Caco-2 (cell line): ENCODE measurements around the gene DEFB132. TPM values are rescaled to one million over a fixed set of nuclear protein-coding genes. Genes with fewer than 3 reads are reported as not detected.
A peak's percentile ranks its signal among the peaks of the same experiment; 100 is the strongest.

Experiments
- BruUV-seq: library from RNA; stranded (reverse); fragments of 400-500 nt; replicated peaks from 2 replicates; lab custom pipeline; 2021; lab: Mats Ljungman, UMichigan
- CTCF ChIA-PET: fragments of 300-600 bp; sonication (Branson Sonifier 250); formaldehyde crosslinking; loops from one replicate; lab custom pipeline; 2022; ENCODE audit warnings: antibody characterized with exemption; lab: Charles Lee
- POLR2A ChIA-PET: fragments of 300-600 bp; sonication (Branson Sonifier 250); formaldehyde crosslinking; loops from one replicate; lab custom pipeline; 2022; ENCODE audit warnings: antibody characterized with exemption; lab: Charles Lee
- DNase-seq, 2 experiments: peaks; one replicate each; pipeline versions ENCODE4 v3.0.0 to v3.0.0-alpha.2; 2020 to 2022
- H3K27me3 ChIP-seq: replicated peaks from 2 replicates; pipeline ENCODE4 v1.6.0; 2011; ENCODE audit warnings: low read length; ENCODE audit not compliant: control insufficient read depth, insufficient read depth
- H3K36me3 ChIP-seq: 2 replicates; pipeline ENCODE4 v1.5.1; 2011; ENCODE audit warnings: low read length; ENCODE audit not compliant: control insufficient read depth, insufficient read depth
- H3K4me1 ChIP-seq: fragments of 250-450 bp; sonication (Bioruptor Pico); 2 replicates; pipeline ENCODE4 v1.5.1; 2020; ENCODE audit warnings: mild to moderate bottlenecking
- H3K4me3 ChIP-seq: 2 replicates; pipeline ENCODE4 v1.5.1; 2011; ENCODE audit warnings: low read depth, mild to moderate bottlenecking, control low read depth, low read length
- H3K9me3 ChIP-seq: fragments of 250-450 bp; sonication (Bioruptor Pico); 2 replicates; pipeline ENCODE4 v1.5.1; 2020; ENCODE audit warnings: mild to moderate bottlenecking, moderate library complexity
- H3K27ac Mint-ChIP-seq: one replicate; pipeline ENCODE4 v1.8.0; 2022; ENCODE audit warnings: mixed read lengths; ENCODE audit not compliant: unreplicated experiment
- H3K27me3 Mint-ChIP-seq: one replicate; pipeline ENCODE4 v1.8.0; 2022; ENCODE audit warnings: mixed read lengths; ENCODE audit not compliant: insufficient read depth, unreplicated experiment
- H3K36me3 Mint-ChIP-seq: one replicate; pipeline ENCODE4 v1.8.0; 2022; ENCODE audit warnings: mild to moderate bottlenecking, mixed read lengths; ENCODE audit not compliant: insufficient read depth, unreplicated experiment
- H3K4me1 Mint-ChIP-seq: one replicate; pipeline ENCODE4 v1.8.0; 2022; ENCODE audit warnings: low read depth, mixed read lengths; ENCODE audit not compliant: unreplicated experiment
- H3K4me3 Mint-ChIP-seq: one replicate; pipeline ENCODE4 v1.8.0; 2022; ENCODE audit warnings: mild to moderate bottlenecking, moderate library complexity, mixed read lengths; ENCODE audit not compliant: unreplicated experiment
- H3K9me3 Mint-ChIP-seq: one replicate; pipeline ENCODE4 v1.8.0; 2022; ENCODE audit warnings: mixed read lengths; ENCODE audit not compliant: unreplicated experiment
- CTCF ChIP-seq, 2 experiments: fragments of 200-600 bp in 1 of 2; IDR thresholded peaks; 1 replicate in 1 of 2; 2 replicates in 1 of 2; pipeline versions ENCODE4 v1.5.1 to v1.8.0; 2011 to 2022; ENCODE audit warnings: antibody characterized with exemption in 1 of 2, control low read depth in 1 of 2, inconsistent platforms in 1 of 2, low read depth in 1 of 2, low read length in 1 of 2, mild to moderate bottlenecking in 1 of 2, moderate library complexity in 1 of 2; ENCODE audit not compliant: insufficient read depth in 1 of 2, severe bottlenecking in 1 of 2, unreplicated experiment in 1 of 2
- intact Hi-C: fragments of 100-400 bp; cut with micrococcal nuclease; formaldehyde crosslinking; loops from one replicate; pipeline ENCODE4 v1.10.0; 2022; ENCODE audit not compliant: unreplicated experiment
- total RNA-seq: library from RNA; stranded (reverse); gene quantifications from 2 replicates; pipeline ENCODE4 v1.2.3, GENCODE V29; 2022

Gene DEFB132
- total RNA-seq, 1 experiment from 2014 or later = not detected

- Mint-ChIP-seq H3K36me3 (peaks cover 32% of the 10 kb centered on the region), H3K4me3 (peak overlapping the region; percentile 95), H3K27me3 (no peaks in the 10 kb centered on the region), H3K27ac (no peak overlapping the region), H3K4me1 (peaks cover 13% of the 10 kb centered on the region), H3K9me3 (no peaks in the 10 kb centered on the region)
- H3K36me3 ChIP-seq = peaks cover 4% of the 10 kb centered on the region
- no peaks in the 10 kb centered on the region for H3K27me3 ChIP-seq
- CTCF ChIA-PET = no interaction called here
- DNase-seq = no peak
- no peaks in the 10 kb centered on the region for H3K9me3 ChIP-seq
- BruUV-seq = no TSS peak
- H3K4me3 ChIP-seq = no peak overlapping the region
- intact Hi-C loops = no loop called here
- TF ChIP-seq CTCF (IDR thresholded peaks at IDR 0.05; ENCODE audit: insufficient read depth in 1 of 2, low read depth in 1 of 2, low read length in 1 of 2, severe bottlenecking in 1 of 2, unreplicated experiment in 1 of 2) = no peak
- peaks cover 29% of the 10 kb centered on the region for H3K4me1 ChIP-seq
- POLR2A ChIA-PET = no interaction called here
Observed at GRCh38 chr20:295804-296203, 38.3 kb downstream of the DEFB132 start.

- Mint-ChIP-seq H3K27me3 (no peaks in the 10 kb centered on the region), H3K4me1 (peaks cover 13% of the 10 kb centered on the region), H3K36me3 (peaks cover 32% of the 10 kb centered on the region), H3K27ac (peak within 1 kb of the TSS; percentile 99), H3K9me3 (no peaks in the 10 kb centered on the region), H3K4me3 (peak within 1 kb of the TSS; percentile 95)
- peak in 1 of 2 experiments; percentile 32 for TF ChIP-seq CTCF (IDR thresholded peaks at IDR 0.05; ENCODE audit: insufficient read depth in 1 of 2, low read depth in 1 of 2, low read length in 1 of 2, severe bottlenecking in 1 of 2, unreplicated experiment in 1 of 2)
- POLR2A ChIA-PET = interaction anchor here (0.7 to 2.9 kb wide), 2 partner anchors 27 to 734 kb away, joined by 3 to 12 read pairs; partner anchors contain the start of gene SOX12
- Histone ChIP-seq H3K4me3 (peak within 1 kb of the TSS; percentile 64), H3K27me3 (no peaks in the 10 kb centered on the region), H3K36me3 (peaks cover 4% of the 10 kb centered on the region), H3K9me3 (no peaks in the 10 kb centered on the region), H3K4me1 (peaks cover 19% of the 10 kb centered on the region; the same call in 1 of the 2 replicates)
- intact Hi-C loops = loop anchor here (1.0 kb wide), 1 partner anchor 28 kb away; the partner anchor contains the start of gene SOX12
- CTCF ChIA-PET = interaction anchor here (0.7 to 0.9 kb wide), 2 partner anchors 12 to 31 kb away, joined by 6 read pairs; no protein-coding TSS in a partner anchor
- peak; percentile 93 to 96 for DNase-seq
- BruUV-seq = TSS peak; percentile 80
Observed at GRCh38 chr20:297098-297924, 39.8 kb downstream of the DEFB132 start, which contains the start of gene ZCCHC3. TSS of gene ZCCHC3 (plus strand) at chr20:297570. CDS start at chr20:297587, 17 bp downstream.
